ENCODE results near the gene PDE5A. TPM values are rescaled to one million over a fixed set of nuclear protein-coding genes. Genes with fewer than 3 reads are reported as not detected.
A peak's percentile ranks its signal among the peaks of the same experiment; 100 is the strongest.

The PDE5A gene
- total and polyA plus RNA-seq, 12 donors: 1.5 to 17.4 (median 9.9) TPM

- DNase-seq (no peak), ATAC-seq (peak in 1 of 8 donors; percentile 45)
- Histone ChIP-seq H3K4me1 (peaks cover 0 to 7% (median 0%) of the 10 kb centered on the region in 9 donors), H3K36me3 (peaks cover 0 to 7% (median 0%) of the 10 kb centered on the region in 9 donors), H3K9me3 (peaks cover 0 to 8% (median 0%) of the 10 kb centered on the region in 11 donors), H3K4me3 (no peak overlapping the region), H3K27ac (peak overlapping the region in 3 of 10 donors; percentile 5 to 50 (median 35)), H3K27me3 (no peaks in the 10 kb centered on the region)
- TF ChIP-seq CTCF (IDR thresholded peaks at IDR 0.05): no peak
- intact Hi-C loops (cut with DNase I): no loop called here
- 65 to 71% methylated on average over 5 of the region's 5 CpGs for WGBS, 2 donors
Measured at GRCh38 chr4:119579823-119580222, 48.8 kb downstream of the PDE5A start.

GRCh38 chr4:119570401-119570800 is 58.2 kb downstream of the PDE5A start:
- H3K36me3 ChIP-seq: peaks cover 0 to 19% (median under 1%) of the 10 kb centered on the region in 9 donors
- intact Hi-C loops (cut with DNase I): no loop called here
- no peak overlapping the region for H3K4me3 ChIP-seq
- WGBS, 2 donors: 68 to 73% methylated on average over 5 of the region's 5 CpGs
- peaks cover 0 to 5% (median 0%) of the 10 kb centered on the region in 9 donors for H3K4me1 ChIP-seq
- ATAC-seq: peak in 1 of 8 donors; percentile 16
- no peak for TF ChIP-seq CTCF (IDR thresholded peaks at IDR 0.05)
- DNase-seq: no peak
- H3K27ac ChIP-seq: no peak overlapping the region
- peaks cover 0 to 8% (median 0%) of the 10 kb centered on the region in 11 donors for H3K9me3 ChIP-seq
- H3K27me3 ChIP-seq: no peaks in the 10 kb centered on the region

GRCh38 chr4:119564106-119564505 is 64.5 kb downstream of the PDE5A start:
- H3K27ac ChIP-seq: no peak overlapping the region
- ATAC-seq (no peak), DNase-seq (no peak)
- TF ChIP-seq CTCF (IDR thresholded peaks at IDR 0.05): no peak
- H3K4me1 ChIP-seq: no peaks in the 10 kb centered on the region
- H3K36me3 ChIP-seq: peaks cover 0 to 71% (median 15%) of the 10 kb centered on the region in 9 donors
- no peaks in the 10 kb centered on the region for H3K27me3 ChIP-seq
- no peak overlapping the region for H3K4me3 ChIP-seq
- intact Hi-C loops (cut with DNase I): loop anchor here in 4 of 10 donors (5.0 to 10.0 kb wide), 5 partner anchors 61 to 491 kb away; partner anchors contain the start of gene PDE5A (in 3 of the 4)
- H3K9me3 ChIP-seq: peaks cover 0 to 26% (median 20%) of the 10 kb centered on the region in 11 donors

GRCh38 chr4:119559044-119559647 is 69.5 kb downstream of the PDE5A start:
- intact Hi-C loops (cut with DNase I): loop anchor here in 6 of 10 donors (5.0 kb wide), 3 partner anchors 68 to 493 kb away; partner anchors contain the start of gene PDE5A (in 4 of the 6)
- Histone ChIP-seq H3K4me1 (no peaks in the 10 kb centered on the region), H3K27me3 (no peaks in the 10 kb centered on the region), H3K4me3 (no peak overlapping the region), H3K36me3 (peaks cover 0 to 65% (median 7%) of the 10 kb centered on the region in 9 donors), H3K27ac (no peak overlapping the region), H3K9me3 (peaks cover 0 to 14% (median 9%) of the 10 kb centered on the region in 11 donors)
- peak; percentile 18 to 69 (median 53) for TF ChIP-seq CTCF (IDR thresholded peaks at IDR 0.05)
- ATAC-seq (no peak), DNase-seq (no peak)
